Ovary (tissue), 3 donors: ENCODE data around the gene SHC3.

ENCODE experiments used
- POLR2A ChIP-seq: fragments of 450-650 bp; IDR thresholded peaks from one replicate; pipeline ENCODE4 v1.6.1; 2017; ENCODE audit warnings: antibody characterized with exemption, mild to moderate bottlenecking, moderate library complexity
- TF ChIP-seq, protein P1 (sequence below), 3 donors: fragments of 450-650 bp in 2 of 3; fragments of 200-600 bp in 1 of 3; IDR thresholded peaks; one replicate each; pipeline versions ENCODE4 v1.5.1 to v1.8.0; 2016 to 2022; ENCODE audit warnings: antibody characterized with exemption in 3 of 3, mild to moderate bottlenecking in 1 of 3
- donor health status: DM: no; HTN: no; CAD: no.

DNA sequence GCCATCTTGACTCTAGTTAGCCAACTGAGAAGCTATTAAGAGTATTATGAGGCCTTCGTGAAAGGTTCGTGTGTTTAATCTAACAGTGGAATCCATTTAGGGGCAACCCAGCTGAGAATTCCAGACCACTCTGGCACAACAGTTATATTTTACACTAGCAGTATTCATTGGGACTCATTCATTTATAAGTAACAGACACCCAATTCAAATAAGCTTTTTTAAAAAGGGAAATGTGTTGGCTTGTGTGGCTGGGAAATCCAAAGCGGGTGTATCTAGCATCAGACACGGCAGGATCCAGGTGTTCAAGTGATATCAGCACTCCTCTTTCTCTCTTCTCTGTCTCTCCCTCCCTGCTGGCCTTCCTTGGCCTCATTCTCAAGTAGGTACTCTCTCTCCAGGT lies 46.0 kb upstream of the SHC3 start:
- TF ChIP-seq, protein P1, sequence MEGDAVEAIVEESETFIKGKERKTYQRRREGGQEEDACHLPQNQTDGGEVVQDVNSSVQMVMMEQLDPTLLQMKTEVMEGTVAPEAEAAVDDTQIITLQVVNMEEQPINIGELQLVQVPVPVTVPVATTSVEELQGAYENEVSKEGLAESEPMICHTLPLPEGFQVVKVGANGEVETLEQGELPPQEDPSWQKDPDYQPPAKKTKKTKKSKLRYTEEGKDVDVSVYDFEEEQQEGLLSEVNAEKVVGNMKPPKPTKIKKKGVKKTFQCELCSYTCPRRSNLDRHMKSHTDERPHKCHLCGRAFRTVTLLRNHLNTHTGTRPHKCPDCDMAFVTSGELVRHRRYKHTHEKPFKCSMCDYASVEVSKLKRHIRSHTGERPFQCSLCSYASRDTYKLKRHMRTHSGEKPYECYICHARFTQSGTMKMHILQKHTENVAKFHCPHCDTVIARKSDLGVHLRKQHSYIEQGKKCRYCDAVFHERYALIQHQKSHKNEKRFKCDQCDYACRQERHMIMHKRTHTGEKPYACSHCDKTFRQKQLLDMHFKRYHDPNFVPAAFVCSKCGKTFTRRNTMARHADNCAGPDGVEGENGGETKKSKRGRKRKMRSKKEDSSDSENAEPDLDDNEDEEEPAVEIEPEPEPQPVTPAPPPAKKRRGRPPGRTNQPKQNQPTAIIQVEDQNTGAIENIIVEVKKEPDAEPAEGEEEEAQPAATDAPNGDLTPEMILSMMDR (IDR thresholded peaks at IDR 0.05) = no peak
- TF ChIP-seq POLR2A = no peak
